ENCODE data around the gene HTT-AS. TPM values are rescaled to one million over a fixed set of nuclear protein-coding genes. Genes with fewer than 3 reads are reported as not detected.
"Not testable (repeated sequence)": the region's sequence is repeated elsewhere in the genome, so short reads cannot be mapped to it uniquely, and the experiment has no call there.

Gene HTT-AS
- total RNA-seq, 1 experiment from 2014 or later = not detected

- no TSS peak for BruUV-seq (replicated peaks)
- CTCF ChIA-PET = interaction anchor here (0.7 kb wide), 2 partner anchors 108 to 246 kb away, joined by 5 to 6 read pairs; no protein-coding TSS in a partner anchor
These were observed 11.9 kb downstream of the HTT-AS start for GRCh38 chr4:3062471-3062870.

GRCh38 chr4:3060946-3061345 lies 13.4 kb downstream of the HTT-AS start:
- H3K27me3 Mint-ChIP-seq (ENCODE audit: unreplicated experiment) = peaks cover 36% of the 10 kb centered on the region
- no peak overlapping the region for H3K4me3 Mint-ChIP-seq (ENCODE audit: low read depth, unreplicated experiment)
- no peak for TF ChIP-seq CTCF (IDR thresholded peaks at IDR 0.05; ENCODE audit: unreplicated experiment)
- no peak for DNase-seq
- H3K36me3 Mint-ChIP-seq (ENCODE audit: insufficient read depth, unreplicated experiment) = no peaks in the 10 kb centered on the region
- CTCF ChIA-PET = no interaction called here
- no peaks in the 10 kb centered on the region for H3K9me3 Mint-ChIP-seq (ENCODE audit: low read depth, unreplicated experiment)
- no TSS peak for BruUV-seq (replicated peaks)
- no peak overlapping the region for H3K27ac Mint-ChIP-seq (ENCODE audit: unreplicated experiment)
- H3K4me1 Mint-ChIP-seq (ENCODE audit: low read depth, unreplicated experiment) = no peaks in the 10 kb centered on the region
- intact Hi-C loops (cut with micrococcal nuclease; ENCODE audit: unreplicated experiment) = no loop called here

More at GRCh38 chr4:3062471-3062870, 11.9 kb downstream of the HTT-AS start:
- H3K4me1 Mint-ChIP-seq (ENCODE audit: low read depth, unreplicated experiment) = no peaks in the 10 kb centered on the region
- no peak overlapping the region for H3K27ac Mint-ChIP-seq (ENCODE audit: unreplicated experiment)
- no peak for DNase-seq
- intact Hi-C loops (cut with micrococcal nuclease; ENCODE audit: unreplicated experiment) = no loop called here
- no peak for TF ChIP-seq CTCF (IDR thresholded peaks at IDR 0.05; ENCODE audit: unreplicated experiment)
- H3K9me3 Mint-ChIP-seq (ENCODE audit: low read depth, unreplicated experiment) = no peaks in the 10 kb centered on the region
- H3K4me3 Mint-ChIP-seq (ENCODE audit: low read depth, unreplicated experiment) = no peak overlapping the region
- H3K27me3 Mint-ChIP-seq (ENCODE audit: unreplicated experiment) = peaks cover 36% of the 10 kb centered on the region
- H3K36me3 Mint-ChIP-seq (ENCODE audit: insufficient read depth, unreplicated experiment) = no peaks in the 10 kb centered on the region

- Mint-ChIP-seq H3K9me3 (ENCODE audit: low read depth, unreplicated experiment) (peaks cover 2% of the 10 kb centered on the region), H3K27ac (ENCODE audit: unreplicated experiment) (no peak overlapping the region), H3K4me3 (ENCODE audit: low read depth, unreplicated experiment) (no peak overlapping the region), H3K27me3 (ENCODE audit: unreplicated experiment) (peaks cover 36% of the 10 kb centered on the region), H3K36me3 (ENCODE audit: insufficient read depth, unreplicated experiment) (no peaks in the 10 kb centered on the region), H3K4me1 (ENCODE audit: low read depth, unreplicated experiment) (no peaks in the 10 kb centered on the region)
- CTCF ChIA-PET = no interaction called here
- intact Hi-C loops (cut with micrococcal nuclease; ENCODE audit: unreplicated experiment) = no loop called here
- DNase-seq = no peak
- BruUV-seq (replicated peaks) = no TSS peak
- TF ChIP-seq CTCF (IDR thresholded peaks at IDR 0.05; ENCODE audit: unreplicated experiment) = no peak
These were observed 14.4 kb downstream of the HTT-AS start for GRCh38 chr4:3059943-3060342.

GRCh38 chr4:3054169-3054759 lies 20.1 kb downstream of the HTT-AS start:
- H3K27ac Mint-ChIP-seq (ENCODE audit: unreplicated experiment) = no peak overlapping the region
- no peak for DNase-seq
- no peak overlapping the region for H3K4me3 Mint-ChIP-seq (ENCODE audit: low read depth, unreplicated experiment)
- BruUV-seq (replicated peaks) = no TSS peak
- peaks cover 7% of the 10 kb centered on the region for H3K4me1 Mint-ChIP-seq (ENCODE audit: low read depth, unreplicated experiment)
- peaks cover 17% of the 10 kb centered on the region for H3K27me3 Mint-ChIP-seq (ENCODE audit: unreplicated experiment)
- intact Hi-C loops (cut with micrococcal nuclease; ENCODE audit: unreplicated experiment) = no loop called here
- H3K9me3 Mint-ChIP-seq (ENCODE audit: low read depth, unreplicated experiment) = peaks cover 4% of the 10 kb centered on the region
- CTCF ChIA-PET = no interaction called here
- no peak for TF ChIP-seq CTCF (IDR thresholded peaks at IDR 0.05; ENCODE audit: unreplicated experiment)
- H3K36me3 Mint-ChIP-seq (ENCODE audit: insufficient read depth, unreplicated experiment) = no peaks in the 10 kb centered on the region

GRCh38 chr4:3051141-3051897 lies 23.0 kb downstream of the HTT-AS start:
- H3K4me3 Mint-ChIP-seq (ENCODE audit: low read depth, unreplicated experiment); H3K27ac Mint-ChIP-seq (ENCODE audit: unreplicated experiment); H3K9me3 Mint-ChIP-seq (ENCODE audit: low read depth, unreplicated experiment); CTCF ChIA-PET; DNase-seq; H3K36me3 Mint-ChIP-seq (ENCODE audit: insufficient read depth, unreplicated experiment); intact Hi-C loops (cut with micrococcal nuclease; ENCODE audit: unreplicated experiment); BruUV-seq (replicated peaks): not testable (repeated sequence)
- H3K4me1 Mint-ChIP-seq (ENCODE audit: low read depth, unreplicated experiment) = peaks cover 17% of the 10 kb centered on the region
- peaks cover 16% of the 10 kb centered on the region for H3K27me3 Mint-ChIP-seq (ENCODE audit: unreplicated experiment)
